Skeletal muscle cell (primary cell): ENCODE data around the gene BCOR.

ENCODE experiments used
- DNase-seq: peaks from one replicate; pipeline ENCODE4 v3.0.0-alpha.2; 2010; ENCODE audit warnings: low read depth
- H3K4me3 ChIP-seq: 2 replicates; pipeline ENCODE4 v1.5.1; 2011; ENCODE audit warnings: low read depth, mild to moderate bottlenecking, control low read depth, low read length, moderate library complexity

The BCOR gene

DNA sequence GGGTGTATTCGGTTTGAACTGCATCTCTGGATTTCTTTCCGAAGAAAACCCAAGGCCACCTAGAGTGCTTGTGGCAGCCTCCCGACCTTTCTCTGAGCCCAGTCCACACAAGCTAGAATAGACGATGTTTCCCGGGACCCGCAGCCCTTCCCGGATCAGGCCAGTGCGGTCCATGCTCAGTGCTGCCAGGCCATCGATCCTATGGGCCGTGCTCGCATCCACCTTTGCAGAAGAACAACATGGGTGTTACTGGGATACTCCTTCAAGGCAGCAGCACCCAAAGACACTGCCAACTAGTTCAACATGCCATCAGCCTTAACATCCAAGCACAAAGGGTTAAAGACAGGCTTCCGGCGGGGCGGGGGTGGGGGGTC is 22.8 kb downstream of the BCOR start:
- no peak overlapping the region for H3K4me3 ChIP-seq
- no peak for DNase-seq

DNA sequence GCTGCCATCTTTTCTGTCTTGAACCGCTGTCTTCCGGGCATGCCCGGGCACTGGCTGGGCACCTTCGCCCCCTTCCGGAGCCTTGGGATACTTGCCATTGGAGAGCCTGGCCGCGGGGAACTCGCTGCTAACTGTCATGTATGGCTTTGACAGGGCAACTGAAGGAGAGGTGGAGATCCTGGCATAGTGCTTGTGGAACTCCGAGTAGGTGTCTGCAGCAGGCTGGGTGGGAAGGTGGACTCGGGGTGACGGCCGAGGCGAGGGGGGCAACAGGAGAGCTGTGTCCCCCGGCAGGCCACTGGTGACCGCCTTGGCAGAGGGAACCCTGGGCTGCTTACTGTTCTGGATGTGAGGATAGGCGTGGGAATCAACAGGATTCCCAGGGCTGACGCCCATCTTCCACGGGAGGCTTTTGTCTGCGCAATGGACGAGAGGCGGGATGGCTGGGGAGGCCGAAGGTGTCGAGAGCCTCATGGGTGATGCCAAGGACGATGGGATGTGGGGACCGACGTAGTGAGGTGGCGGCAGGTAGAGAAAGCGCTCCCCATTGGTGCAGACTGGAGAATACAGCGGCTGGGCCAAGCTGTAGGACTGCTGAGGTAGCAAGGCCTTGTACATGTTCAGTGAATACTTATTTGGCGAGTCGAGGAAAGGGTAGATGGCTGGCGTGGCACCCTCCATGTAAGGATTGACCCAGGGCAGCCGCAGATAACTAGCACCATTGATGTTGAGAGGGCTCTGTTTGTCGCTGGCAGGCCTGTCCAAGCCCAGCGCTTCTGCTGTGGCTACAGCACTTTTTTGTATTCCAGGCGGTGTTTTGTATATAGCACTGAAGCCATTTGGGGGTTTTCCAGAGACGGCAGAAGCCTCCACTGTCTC is 23.4 kb downstream of the BCOR start:
- no peak for DNase-seq
- no peak overlapping the region for H3K4me3 ChIP-seq

DNA sequence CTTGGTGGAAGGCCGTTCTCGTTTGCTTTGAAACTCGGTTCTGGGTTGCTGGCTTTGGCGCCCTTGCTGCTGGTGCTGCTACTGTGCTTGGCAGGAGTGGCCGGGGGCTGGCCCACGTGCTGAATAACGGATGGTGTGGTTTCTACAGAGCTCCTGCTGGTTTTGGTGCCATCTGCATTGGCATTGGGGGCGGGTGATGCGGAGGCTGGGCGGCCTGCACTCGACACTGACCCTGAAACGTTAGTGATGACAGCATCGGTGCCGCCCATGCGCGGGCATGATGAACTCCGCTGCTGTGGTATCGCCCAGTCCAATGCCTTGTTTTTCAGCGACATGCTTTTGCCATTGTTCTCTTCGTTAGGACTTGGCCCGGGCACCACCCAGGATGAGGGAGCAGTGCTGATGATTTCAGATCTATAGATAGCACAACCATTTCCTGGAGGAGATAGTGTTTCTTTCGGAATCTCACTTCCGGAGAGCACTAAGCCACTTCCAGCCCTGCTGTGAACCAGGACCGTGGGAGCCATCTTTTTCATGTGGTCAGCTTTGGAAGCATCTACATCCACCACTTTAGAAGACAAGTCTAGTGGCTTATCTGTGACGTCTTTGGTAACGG is 24.2 kb downstream of the BCOR start:
- no peak for DNase-seq
- H3K4me3 ChIP-seq: no peak overlapping the region

DNA sequence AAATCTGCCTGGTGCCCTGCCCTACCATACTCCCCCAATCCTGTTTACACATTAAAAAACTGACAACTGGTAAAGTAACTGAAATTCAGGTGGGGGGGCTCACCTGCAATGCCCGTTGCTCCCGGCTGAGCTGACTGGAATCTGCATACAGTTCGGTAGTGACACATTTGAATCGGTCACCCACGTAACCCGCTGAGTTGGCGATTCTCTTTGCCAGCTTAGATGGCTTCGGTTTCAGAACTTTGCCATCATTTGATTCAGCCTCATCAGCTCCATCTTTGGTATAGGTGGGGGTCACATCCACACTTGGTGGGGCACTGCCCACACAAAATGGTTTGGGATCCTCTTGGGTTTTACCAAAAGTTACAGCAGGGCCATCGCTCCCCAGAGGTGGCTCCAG is 25.5 kb downstream of the BCOR start:
- no peak overlapping the region for H3K4me3 ChIP-seq
- DNase-seq: no peak

DNA sequence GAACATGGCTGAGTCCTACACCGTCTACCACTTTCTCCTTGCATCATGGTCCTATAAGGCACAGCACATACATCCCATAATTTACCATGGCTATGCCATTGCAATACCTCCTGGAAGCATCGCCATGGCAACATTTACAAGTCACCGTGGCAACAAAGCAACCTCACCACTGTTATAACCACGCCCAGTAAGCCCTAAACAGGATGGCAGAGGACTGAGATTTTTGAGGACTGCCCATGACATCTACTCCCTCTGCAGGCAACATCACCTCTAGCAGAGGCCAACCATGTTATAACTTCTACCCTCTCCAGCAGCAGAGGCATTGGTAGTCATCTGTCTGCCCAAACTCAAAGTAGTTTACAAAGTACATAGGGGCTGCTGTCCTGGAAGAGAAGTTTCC is 29.7 kb downstream of the BCOR start:
- no peak overlapping the region for H3K4me3 ChIP-seq
- DNase-seq: no peak

DNA sequence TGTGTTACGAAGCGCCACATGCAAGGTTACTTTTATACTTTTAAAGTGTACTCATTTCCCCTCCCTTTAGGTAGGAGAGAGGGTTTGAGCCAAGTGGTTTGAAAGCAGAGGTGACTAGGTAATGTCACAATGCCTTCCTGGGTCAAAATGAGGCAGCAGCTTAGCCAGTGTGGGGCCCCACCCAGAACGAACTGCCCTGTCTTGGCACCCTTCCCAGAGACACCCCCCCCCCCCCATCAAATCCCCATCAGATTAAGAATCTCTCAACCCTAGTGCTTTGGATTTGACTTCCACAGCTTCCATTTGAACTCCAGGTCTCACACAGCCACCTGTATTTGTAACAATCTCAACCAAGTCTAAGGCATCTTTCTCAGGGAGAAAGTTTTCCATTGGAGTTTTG is 31.1 kb downstream of the BCOR start:
- no peak overlapping the region for H3K4me3 ChIP-seq
- no peak for DNase-seq

DNA sequence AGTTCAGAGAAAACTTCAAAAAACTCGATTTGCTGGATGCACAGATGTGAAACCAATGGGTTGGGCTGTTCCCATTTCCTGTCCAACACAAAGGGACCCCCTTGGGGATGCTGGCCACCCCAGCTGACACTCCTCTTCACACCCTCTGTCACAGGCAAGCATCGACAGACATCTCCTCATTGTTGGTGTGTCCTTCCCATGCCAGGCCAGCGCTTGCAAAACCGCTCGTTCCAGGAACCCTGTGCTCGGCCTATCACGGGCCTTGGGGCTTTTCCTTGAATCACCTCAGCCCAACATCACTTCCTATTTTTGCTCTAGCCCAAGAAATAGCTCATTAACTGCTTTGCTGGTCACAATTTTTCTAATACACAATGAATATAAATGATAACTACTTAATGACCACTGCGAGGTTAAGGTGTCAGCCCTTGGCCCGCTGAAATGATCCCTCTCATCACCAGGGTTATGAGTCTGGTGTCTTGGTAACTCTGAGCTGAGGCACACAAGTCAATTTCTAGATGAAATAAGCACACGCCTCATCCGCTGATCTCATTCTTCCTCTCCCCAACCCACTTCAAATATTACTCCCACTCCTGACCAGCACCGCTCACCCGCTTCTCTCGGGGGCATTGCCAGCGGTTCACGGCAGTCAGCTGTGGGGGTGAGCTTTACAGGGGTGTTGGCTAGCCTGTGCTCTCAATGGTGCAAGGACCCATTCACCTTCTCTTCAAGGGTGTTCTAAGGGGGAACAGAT is 32.3 kb downstream of the BCOR start:
- DNase-seq: no peak
- H3K4me3 ChIP-seq: no peak overlapping the region

DNA sequence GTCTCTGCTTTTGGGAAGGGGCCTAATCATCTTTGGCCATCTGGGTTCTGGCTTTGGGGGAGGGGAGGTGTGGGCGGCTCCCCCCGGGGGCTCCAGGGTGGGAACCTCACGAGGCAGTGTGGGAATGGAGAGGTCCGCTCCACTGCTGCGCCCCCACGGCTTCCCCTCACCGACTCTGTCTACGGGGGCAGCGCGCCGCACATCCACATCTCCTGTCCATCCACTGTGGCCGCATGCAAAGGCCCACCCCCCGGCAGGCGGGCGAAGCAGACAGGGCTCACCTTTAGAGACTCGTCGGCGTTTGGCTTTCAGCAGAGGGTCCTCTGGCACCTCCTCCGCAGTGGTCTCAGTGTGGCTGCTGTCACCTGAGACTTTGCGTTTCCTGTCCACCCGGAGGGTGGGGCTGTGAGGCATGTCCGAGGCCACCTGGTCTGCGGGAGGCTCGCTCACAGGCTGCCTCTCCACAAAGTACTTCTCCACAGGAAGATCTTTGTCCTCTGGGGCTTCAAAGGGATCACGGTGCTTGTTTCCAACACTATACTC is 33.6 kb downstream of the BCOR start:
- H3K4me3 ChIP-seq: no peak overlapping the region
- DNase-seq: no peak

DNA sequence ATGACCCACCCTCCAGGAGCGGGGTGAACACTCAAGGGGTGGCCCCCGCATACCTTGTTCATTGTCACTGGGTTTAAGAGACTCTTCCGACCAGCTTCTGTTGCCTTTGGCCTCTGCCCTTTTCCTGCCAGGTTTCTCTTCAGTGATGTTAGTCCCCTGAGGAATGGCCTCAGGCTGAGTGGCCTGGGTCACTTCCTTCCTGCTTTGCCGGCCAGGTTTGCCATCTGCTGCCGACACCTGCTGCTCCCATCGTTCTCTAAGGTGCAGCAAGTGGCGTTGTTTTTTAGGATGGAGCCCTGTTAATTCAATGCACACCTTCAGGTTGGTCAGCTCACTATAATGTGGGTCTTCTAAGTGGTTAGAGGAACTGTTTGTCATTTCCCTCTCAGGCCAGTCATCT is 34.2 kb downstream of the BCOR start:
- no peak overlapping the region for H3K4me3 ChIP-seq

DNA sequence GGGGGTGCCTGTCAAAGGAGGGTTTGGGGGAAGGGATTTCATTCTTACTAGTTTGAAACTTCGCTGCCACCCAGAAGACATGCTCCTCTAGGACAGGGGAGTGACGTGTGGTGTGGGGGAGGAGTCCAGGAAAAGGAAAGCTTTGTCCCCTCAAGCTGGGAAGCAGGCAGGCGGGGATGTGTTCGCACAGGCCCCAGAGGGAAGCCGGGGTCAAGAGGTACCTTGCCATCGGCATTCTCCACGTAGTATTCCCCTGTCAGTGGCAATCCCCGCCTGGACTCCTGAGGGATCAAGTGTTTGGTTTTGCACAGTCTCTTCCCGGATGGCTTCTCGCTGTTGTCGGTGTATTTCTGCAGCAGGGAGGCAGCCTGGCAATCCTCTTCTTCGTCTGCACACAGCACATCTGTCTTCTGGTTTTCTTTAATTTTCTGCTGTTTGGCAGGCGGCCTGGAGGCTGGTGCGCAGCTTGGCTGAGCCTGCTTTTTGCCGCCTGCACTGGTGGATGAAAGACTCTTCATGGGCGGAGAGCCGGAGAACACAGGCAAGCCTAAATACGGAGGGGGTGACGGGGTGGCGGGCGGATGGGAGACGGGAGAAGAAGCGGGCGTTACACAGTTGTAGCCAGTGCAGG is 35.1 kb downstream of the BCOR start:
- no peak for DNase-seq
- no peak overlapping the region for H3K4me3 ChIP-seq

More for the DNA sequence above, 34.2 kb downstream of the BCOR start:
- DNase-seq: no peak

DNA sequence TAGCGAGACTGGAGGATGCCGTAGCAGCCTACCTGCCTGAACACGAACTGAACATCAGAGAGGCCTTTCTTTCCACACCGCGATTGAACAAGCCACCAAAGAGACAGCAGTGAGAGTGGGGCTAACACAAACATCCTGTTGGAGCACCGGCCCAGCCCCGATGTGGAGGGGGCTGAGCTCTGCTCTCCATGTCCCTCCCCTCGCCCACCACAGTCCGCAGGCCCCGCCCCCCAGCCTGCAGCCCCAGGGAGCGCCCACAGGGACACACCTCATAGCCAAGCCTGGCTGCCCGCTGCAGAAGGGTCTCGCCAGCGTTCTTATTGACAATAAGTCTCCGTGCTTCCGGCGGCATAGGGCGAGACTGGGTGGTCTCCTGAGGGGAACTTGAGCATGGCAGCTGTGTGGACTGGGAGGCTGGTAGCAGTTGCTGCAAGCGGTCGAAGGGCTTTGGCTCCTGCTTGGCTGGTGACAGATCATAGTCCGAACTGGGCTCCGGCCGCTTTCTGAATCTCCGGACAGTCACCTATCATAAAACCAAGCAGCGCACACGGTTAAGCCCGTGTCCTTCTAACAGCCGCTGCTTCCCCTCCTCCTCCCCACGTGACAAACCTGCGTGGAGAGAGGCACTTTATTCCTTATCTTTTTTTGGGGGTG is 35.8 kb downstream of the BCOR start:
- no peak for DNase-seq
- H3K4me3 ChIP-seq: no peak overlapping the region

DNA sequence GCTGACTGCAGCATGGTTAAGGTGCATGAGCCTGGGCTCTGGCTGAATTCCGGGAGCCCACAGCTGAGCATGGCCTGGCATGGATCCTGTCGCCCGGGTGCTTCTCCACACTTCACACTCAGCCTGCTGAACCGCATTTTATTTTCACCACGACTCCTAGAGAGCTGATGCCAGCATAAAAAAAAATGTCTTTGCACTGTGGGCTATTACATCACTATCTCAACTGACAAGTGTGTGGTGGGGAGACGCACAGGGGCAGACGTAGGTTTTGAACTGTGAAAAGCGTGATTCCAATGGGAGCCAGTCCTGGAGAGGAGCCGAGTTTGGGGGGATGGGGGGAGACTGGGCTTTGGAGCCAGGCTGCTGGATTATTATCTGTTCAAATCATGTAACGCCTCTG is 36.8 kb downstream of the BCOR start:
- no peak for DNase-seq
- no peak overlapping the region for H3K4me3 ChIP-seq

DNA sequence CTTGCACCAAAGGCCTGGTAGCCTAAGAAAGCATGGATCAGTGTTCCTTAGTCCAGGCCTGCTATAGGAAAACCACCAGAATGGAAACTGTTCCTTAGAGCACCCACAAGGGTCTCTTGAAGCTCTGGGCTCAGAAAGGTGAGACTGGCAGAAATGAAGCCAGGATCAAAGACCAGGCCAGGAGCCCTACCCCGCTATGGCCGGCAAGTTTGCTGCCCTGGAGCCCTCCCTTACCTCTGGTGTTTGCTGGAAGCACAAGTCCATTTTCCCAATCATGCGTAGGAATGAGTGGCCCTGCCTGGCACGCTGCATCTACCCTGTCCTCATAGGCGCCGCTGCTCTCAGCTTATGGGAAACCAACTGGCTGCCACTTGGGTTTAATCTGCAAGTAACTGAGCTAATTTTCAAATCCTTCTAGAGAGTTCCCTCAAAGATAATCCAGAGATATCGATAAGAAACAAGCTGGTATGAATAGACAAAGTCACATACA is 37.4 kb downstream of the BCOR start:
- H3K4me3 ChIP-seq: no peak overlapping the region
- DNase-seq: no peak

DNA sequence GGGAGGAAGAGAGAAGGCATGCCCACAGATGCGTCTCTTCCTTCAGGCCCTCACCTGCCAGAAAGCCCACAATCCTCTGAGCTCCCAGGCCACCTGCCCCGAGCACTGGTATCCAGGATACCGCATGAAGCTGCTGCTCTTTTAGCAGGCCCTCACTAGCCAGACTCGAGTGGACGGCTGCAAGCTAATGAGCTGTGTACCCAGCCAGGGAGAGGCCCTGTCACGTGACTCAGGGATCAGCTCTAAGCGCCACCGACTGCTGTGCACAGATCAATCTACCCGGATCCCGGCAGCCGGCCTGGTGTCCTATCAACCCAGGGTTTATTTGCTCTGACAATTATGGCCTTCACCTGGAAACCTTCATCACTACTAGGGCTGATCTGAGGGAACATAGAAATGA is 39.0 kb downstream of the BCOR start:
- H3K4me3 ChIP-seq: no peak overlapping the region
- no peak for DNase-seq

DNA sequence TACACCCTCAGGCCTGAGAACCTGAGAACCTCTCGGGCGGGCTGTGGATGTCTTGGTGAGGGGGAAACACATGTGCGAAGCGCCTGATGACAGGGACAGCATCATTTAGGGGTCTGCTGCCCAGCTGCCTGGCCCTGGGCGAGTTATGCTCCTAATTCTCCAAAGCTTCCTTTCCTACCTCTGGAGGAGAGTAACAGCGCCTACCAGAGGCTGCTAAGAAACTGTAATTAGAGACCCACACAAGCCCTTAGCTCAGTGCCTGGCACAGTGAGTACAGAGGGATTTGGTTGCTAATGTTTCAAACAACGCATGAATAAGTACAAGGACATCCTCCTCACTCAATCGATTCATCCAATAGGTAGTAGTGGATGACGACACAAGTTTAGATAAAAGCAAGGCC is 40.4 kb downstream of the BCOR start:
- H3K4me3 ChIP-seq: no peak overlapping the region
- DNase-seq: no peak

DNA sequence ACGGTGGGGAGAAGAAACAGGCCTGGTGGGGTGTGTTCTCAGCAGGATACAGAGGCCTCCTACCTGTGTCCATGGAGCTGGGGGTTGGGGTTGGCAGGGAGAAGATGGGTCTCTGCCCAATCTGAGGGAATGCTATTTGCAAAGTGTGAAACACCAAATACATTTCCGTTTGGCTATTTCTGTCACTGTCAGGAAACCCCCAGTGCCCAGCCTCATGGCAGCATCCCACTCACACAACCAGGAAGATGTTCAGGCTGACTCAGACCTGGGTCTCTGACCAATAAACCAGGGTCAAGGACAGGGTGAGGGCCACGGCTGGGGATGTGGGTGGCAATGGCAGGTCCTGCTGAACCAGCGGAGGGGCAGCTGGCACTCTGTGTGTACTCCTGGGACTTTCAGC is 41.3 kb downstream of the BCOR start:
- H3K4me3 ChIP-seq: no peak overlapping the region
- DNase-seq: no peak

DNA sequence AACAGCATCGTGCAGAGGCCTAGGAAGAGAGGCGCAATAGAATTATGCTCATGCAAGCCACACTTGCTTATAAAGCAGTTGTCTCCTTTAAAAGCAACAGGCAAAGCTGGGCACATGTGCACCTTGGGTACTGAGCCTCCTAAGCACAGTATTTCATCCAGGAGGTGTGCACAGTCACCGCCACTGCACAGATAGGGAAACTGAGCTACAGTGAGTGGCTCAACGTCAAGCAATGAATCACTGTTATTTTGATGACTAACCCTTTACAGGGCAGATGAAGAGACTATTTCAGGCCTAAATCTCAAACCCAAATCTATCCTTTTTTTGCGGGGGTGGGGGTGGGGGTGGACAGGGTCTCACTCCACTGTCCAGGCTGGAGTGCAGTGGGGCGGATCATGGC is 42.3 kb downstream of the BCOR start:
- DNase-seq: no peak
- no peak overlapping the region for H3K4me3 ChIP-seq

DNA sequence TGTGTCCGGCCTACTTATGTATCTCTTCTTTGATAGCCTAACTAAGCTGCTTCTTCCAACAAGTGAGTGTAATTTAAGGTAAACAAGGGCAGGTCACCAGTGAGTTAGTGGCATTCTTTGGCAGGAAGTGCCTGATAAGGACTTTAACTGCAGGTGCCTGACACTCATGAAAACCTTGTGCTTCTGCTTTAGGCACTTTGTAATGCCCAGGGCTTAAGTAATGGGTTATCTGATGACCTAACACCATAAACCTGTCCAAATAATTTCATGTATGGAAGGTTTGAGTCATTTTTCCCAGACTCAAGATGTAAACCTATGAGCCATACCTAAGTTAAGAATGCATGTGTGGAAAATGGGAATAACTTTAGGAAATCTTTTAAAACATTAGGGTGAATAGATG is 43.0 kb downstream of the BCOR start:
- DNase-seq: no peak

DNA sequence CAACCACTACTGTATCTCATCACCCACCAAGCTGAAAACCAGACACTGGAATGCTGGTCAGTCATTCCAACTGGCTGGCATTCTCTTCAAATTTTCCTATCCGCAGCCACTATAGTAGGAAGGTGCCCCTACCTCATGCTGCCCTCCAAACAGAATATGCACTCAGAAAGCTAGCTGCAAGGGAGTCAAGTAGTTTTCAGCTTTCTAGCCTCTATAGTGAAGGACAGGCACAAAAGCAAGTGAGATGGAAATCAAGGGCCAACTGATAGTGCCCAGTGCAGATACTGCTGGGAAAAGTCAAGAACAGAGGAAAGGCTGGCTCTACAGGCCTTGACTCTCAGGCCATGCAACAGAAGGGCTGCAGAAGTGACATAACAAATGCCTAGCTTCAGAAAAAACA is 47.2 kb downstream of the BCOR start:
- H3K4me3 ChIP-seq: no peak overlapping the region
- DNase-seq: no peak

More for the DNA sequence above, 43.0 kb downstream of the BCOR start:
- no peak overlapping the region for H3K4me3 ChIP-seq
